GM18867 (cell line): ENCODE data around the gene PA2G4.

Experiments
- ATAC-seq: cut with Tn5 transposase; IDR thresholded peaks from one replicate; pipeline ENCODE4 v1.9.1; 2021; ENCODE audit warnings: mild to moderate bottlenecking, moderate library complexity; ENCODE audit not compliant: unreplicated experiment

PA2G4 gene

GRCh38 chr12:56124133-56124532, 19.8 kb downstream of the PA2G4 start:
- ATAC-seq: no peak

GRCh38 chr12:56126732-56127239, 22.4 kb downstream of the PA2G4 start:
- ATAC-seq: no peak

GRCh38 chr12:56127485-56127887, 23.1 kb downstream of the PA2G4 start:
- no peak for ATAC-seq

GRCh38 chr12:56127888-56128669, 23.7 kb downstream of the PA2G4 start, which contains the start of gene ESYT1:
TSS of gene ESYT1 (plus strand) at chr12:56128267. CDS start at chr12:56128320, 53 bp downstream.
- peak; percentile 89 for ATAC-seq

- ATAC-seq: peak; percentile 1
These were observed 24.4 kb downstream of the PA2G4 start for GRCh38 chr12:56128670-56129205.

GRCh38 chr12:56129206-56129941, 25.0 kb downstream of the PA2G4 start:
- peak; percentile 30 for ATAC-seq

- no peak for ATAC-seq
These were observed 25.7 kb downstream of the PA2G4 start for GRCh38 chr12:56129942-56130495.

- no peak for ATAC-seq
These were observed 26.5 kb downstream of the PA2G4 start for GRCh38 chr12:56130876-56131275.

- no peak for ATAC-seq
These were observed 30.5 kb downstream of the PA2G4 start for GRCh38 chr12:56134897-56135296.

- no peak for ATAC-seq
These were observed 33.7 kb downstream of the PA2G4 start for GRCh38 chr12:56137853-56138571.

GRCh38 chr12:56141946-56142784, 37.8 kb downstream of the PA2G4 start:
- no peak for ATAC-seq

GRCh38 chr12:56143217-56143616, 38.9 kb downstream of the PA2G4 start:
- ATAC-seq: no peak

GRCh38 chr12:56143870-56144269, 39.5 kb downstream of the PA2G4 start:
- ATAC-seq: no peak

- ATAC-seq: no peak
These were observed 40.9 kb downstream of the PA2G4 start for GRCh38 chr12:56145217-56145616.

- no peak for ATAC-seq
These were observed 42.4 kb downstream of the PA2G4 start for GRCh38 chr12:56146492-56147460.

- ATAC-seq: no peak
These were observed 46.2 kb downstream of the PA2G4 start for GRCh38 chr12:56150563-56150962.

- peak; percentile 65 for ATAC-seq
These were observed 47.3 kb downstream of the PA2G4 start for GRCh38 chr12:56151672-56152131.

GRCh38 chr12:56152132-56152755, 47.9 kb downstream of the PA2G4 start, which contains the start of gene MYL6B:
TSS of gene MYL6B (plus strand) at chr12:56152587. CDS start at chr12:56153919, 1,332 bp downstream.
- ATAC-seq: peak; percentile 90
